Tibial artery (tissue), 4 donors: ENCODE data around the gene CALML3.

ENCODE experiments used
- DNase-seq, 2 donors: peaks; one replicate each; pipeline ENCODE4 v3.0.0-alpha.2; 2019
- H3K27ac ChIP-seq, 2 donors: fragments of 200-600 bp; sonication (generic) in 1 of 2; 1 replicate in 1 of 2; 2 replicates in 1 of 2; pipeline ENCODE4 v1.5.1; 2018 to 2019; ENCODE audit warnings: mild to moderate bottlenecking in 1 of 2
- H3K27me3 ChIP-seq, 2 donors: fragments of 200-600 bp; sonication (generic) in 1 of 2; one replicate each; pipeline versions ENCODE4 v1.5.1 to v1.6.0; 2016 to 2019
- H3K36me3 ChIP-seq, 3 donors: fragments of 200-600 bp; sonication (generic) in 2 of 3; one replicate each; pipeline ENCODE4 v1.5.1; 2016 to 2019; ENCODE audit warnings: mild to moderate bottlenecking in 2 of 3
- H3K4me1 ChIP-seq, 4 donors: fragments of 200-600 bp; sonication (generic) in 2 of 4; 1 replicate in 3 of 4; 2 replicates in 1 of 4; pipeline ENCODE4 v1.5.1; 2016 to 2019
- H3K4me3 ChIP-seq, 2 donors: fragments of 200-600 bp; sonication (generic) in 1 of 2; 1 replicate in 1 of 2; 2 replicates in 1 of 2; pipeline ENCODE4 v1.5.1; 2018 to 2019; ENCODE audit warnings: mild to moderate bottlenecking in 2 of 2
- H3K9me3 ChIP-seq, 3 donors: fragments of 200-600 bp; sonication (generic) in 1 of 3; one replicate each; pipeline ENCODE4 v1.5.1; 2016 to 2019
- intact Hi-C: fragments of 100-400 bp; cut with DNase I; formaldehyde crosslinking; loops from one replicate; pipeline ENCODE4 v1.15.0; 2023; ENCODE audit warnings: low total_unique reads
- TF ChIP-seq, protein P1 (sequence below), 2 experiments: fragments of 200-600 bp in 1 of 2; fragments of 450-650 bp in 1 of 2; IDR thresholded peaks; one replicate each; pipeline ENCODE4 v1.5.1; 2017 to 2019; ENCODE audit warnings: antibody characterized with exemption in 2 of 2, mild to moderate bottlenecking in 1 of 2, moderate library complexity in 1 of 2

Gene CALML3

DNA sequence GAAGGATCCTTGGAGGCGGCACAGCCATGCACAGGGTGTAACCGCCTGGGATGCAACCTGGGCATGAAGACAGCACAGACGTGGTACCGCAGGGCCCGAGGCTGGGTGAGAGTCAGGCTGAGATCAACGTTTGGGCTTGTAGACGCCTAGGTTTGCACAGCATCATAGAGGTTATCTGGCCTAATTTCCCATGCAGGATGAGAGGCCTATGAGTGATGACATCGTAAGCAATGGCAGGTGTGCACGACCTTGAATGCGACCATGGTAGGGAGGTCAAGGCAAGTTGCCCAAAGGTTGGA, 7.5 kb downstream of the CALML3 start:
- intact Hi-C loops: loop anchor here (5.0 kb wide), 1 partner anchor 85 kb away; no protein-coding TSS in a partner anchor

DNA sequence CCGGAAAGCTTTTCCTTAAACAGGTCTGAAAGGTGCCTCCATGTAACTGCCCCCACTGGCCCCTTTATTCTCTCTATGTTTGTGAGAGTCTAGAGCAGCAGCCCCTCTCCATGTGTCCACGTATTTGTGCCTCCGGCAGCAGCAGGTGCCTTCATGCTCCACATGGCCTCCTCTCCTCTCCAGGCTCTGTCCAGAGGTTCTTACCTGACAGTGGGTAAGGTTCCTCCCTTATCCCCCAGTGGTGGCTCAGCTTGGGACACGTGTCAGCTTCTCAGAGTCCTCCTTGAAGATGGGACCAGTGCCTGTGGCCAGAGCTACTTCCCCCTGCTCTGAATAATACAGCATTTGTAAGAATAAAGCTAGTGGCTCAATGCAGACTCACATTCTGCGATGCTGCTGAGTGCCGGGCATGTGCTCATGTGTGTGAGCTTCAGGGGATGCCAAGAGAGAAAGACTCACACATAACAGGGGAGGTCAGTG, 7.9 kb downstream of the CALML3 start:
- Histone ChIP-seq H3K4me1 (peaks cover 0 to 83% (median 53%) of the 10 kb centered on the region in 4 donors), H3K9me3 (no peaks in the 10 kb centered on the region), H3K4me3 (no peak overlapping the region), H3K27me3 (no peaks in the 10 kb centered on the region), H3K27ac (peak overlapping the region; percentile 73 to 78), H3K36me3 (no peaks in the 10 kb centered on the region)
- TF ChIP-seq, protein P1, sequence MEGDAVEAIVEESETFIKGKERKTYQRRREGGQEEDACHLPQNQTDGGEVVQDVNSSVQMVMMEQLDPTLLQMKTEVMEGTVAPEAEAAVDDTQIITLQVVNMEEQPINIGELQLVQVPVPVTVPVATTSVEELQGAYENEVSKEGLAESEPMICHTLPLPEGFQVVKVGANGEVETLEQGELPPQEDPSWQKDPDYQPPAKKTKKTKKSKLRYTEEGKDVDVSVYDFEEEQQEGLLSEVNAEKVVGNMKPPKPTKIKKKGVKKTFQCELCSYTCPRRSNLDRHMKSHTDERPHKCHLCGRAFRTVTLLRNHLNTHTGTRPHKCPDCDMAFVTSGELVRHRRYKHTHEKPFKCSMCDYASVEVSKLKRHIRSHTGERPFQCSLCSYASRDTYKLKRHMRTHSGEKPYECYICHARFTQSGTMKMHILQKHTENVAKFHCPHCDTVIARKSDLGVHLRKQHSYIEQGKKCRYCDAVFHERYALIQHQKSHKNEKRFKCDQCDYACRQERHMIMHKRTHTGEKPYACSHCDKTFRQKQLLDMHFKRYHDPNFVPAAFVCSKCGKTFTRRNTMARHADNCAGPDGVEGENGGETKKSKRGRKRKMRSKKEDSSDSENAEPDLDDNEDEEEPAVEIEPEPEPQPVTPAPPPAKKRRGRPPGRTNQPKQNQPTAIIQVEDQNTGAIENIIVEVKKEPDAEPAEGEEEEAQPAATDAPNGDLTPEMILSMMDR (IDR thresholded peaks at IDR 0.05): no peak
- DNase-seq: peak in 1 of 2 donors; percentile 53
- intact Hi-C loops: loop anchor here (5.0 kb wide), 1 partner anchor 85 kb away; no protein-coding TSS in a partner anchor

More for the DNA sequence above, 7.5 kb downstream of the CALML3 start:
- Histone ChIP-seq H3K4me3 (no peak overlapping the region), H3K4me1 (peaks cover 0 to 83% (median 55%) of the 10 kb centered on the region in 4 donors), H3K27me3 (no peaks in the 10 kb centered on the region), H3K36me3 (no peaks in the 10 kb centered on the region), H3K27ac (peak overlapping the region in 1 of 2 donors; percentile 69), H3K9me3 (no peaks in the 10 kb centered on the region)
- TF ChIP-seq, protein P1 (IDR thresholded peaks at IDR 0.05): no peak
- peak; percentile 10 to 60 for DNase-seq

DNA sequence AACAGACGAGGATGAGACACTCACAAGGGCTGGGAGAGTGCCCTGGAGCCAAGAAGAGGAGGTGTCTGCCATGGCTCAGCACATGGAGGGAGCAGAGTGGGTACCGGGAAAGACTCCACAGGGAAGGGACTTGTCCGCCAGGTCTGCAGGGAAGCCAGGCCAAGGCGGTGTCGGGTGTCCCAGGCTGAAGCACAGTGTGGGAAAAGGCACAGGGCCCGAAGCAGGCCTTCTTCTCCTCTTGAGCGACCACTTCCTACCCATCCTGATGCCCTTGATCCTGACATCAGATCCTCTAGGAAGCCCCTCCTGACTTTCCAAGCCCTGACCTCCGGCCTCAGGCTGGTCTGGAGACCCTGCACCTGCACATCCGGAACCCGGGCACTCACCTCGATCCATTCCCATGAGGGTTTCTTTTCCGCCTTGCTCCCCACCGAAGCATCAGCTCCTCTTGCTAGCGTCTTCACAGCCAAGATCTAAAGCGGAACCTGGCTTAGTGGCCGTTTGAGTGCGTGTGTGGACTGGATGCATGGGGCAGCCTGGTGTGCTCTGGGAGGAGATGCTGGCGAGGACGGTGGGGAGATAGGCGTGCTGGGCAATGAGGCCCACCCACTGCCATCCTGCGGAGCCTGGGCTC, 8.5 kb downstream of the CALML3 start:
- intact Hi-C loops: loop anchor here (5.0 kb wide), 1 partner anchor 86 kb away; no protein-coding TSS in a partner anchor
- DNase-seq: peak; percentile 25 to 65
- TF ChIP-seq, protein P1 (IDR thresholded peaks at IDR 0.05): no peak

DNA sequence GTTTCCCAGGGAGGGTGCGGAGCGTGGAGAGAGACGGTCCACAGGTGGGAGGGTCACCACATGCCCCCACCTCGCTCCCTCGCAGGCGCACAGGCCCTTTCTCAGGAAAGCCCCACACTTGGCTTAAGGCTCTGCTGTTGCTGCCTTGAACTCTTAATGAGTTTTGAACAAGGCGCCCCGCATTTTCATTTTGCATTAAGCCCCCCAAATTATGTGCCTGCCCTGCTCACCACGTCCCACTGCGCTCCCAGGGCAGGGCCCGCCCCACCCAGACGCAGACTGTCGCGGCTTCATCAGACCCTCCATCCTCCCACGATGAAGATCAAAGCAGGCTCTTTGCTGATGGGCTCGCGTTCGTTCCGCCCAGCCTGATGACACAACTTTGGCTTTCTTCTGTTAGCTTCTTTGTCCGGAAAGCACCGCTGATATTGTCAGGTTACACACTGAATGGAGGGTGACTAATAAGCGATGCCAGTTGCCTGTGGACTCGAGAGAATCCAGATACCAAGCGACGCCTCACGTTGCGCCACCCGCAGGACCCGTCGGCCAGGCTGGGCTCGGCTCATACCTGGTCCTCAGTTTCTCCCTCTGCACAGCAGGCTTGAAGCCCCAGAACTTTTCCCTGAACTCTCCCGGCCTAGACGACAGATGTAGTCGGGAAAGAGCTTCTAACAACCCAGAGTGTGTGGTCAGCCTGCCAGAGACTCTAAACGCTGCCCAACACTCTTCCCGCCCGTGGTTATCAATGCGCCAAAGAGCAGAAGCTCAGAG, 9.5 kb downstream of the CALML3 start:
- Histone ChIP-seq H3K9me3 (no peaks in the 10 kb centered on the region), H3K4me1 (peaks cover 0 to 85% (median 54%) of the 10 kb centered on the region in 4 donors), H3K27me3 (no peaks in the 10 kb centered on the region), H3K4me3 (no peak overlapping the region), H3K36me3 (no peaks in the 10 kb centered on the region), H3K27ac (peak overlapping the region; percentile 73 to 78)
- intact Hi-C loops: loop anchor here (5.0 kb wide), 1 partner anchor 87 kb away; no protein-coding TSS in a partner anchor
- TF ChIP-seq, protein P1 (IDR thresholded peaks at IDR 0.05): no peak
- peak; percentile 28 to 67 for DNase-seq

More for the DNA sequence above, 8.5 kb downstream of the CALML3 start:
- Histone ChIP-seq H3K27ac (peak overlapping the region; percentile 73 to 78), H3K36me3 (no peaks in the 10 kb centered on the region), H3K27me3 (no peaks in the 10 kb centered on the region), H3K9me3 (no peaks in the 10 kb centered on the region), H3K4me3 (no peak overlapping the region), H3K4me1 (peaks cover 0 to 83% (median 55%) of the 10 kb centered on the region in 4 donors)

DNA sequence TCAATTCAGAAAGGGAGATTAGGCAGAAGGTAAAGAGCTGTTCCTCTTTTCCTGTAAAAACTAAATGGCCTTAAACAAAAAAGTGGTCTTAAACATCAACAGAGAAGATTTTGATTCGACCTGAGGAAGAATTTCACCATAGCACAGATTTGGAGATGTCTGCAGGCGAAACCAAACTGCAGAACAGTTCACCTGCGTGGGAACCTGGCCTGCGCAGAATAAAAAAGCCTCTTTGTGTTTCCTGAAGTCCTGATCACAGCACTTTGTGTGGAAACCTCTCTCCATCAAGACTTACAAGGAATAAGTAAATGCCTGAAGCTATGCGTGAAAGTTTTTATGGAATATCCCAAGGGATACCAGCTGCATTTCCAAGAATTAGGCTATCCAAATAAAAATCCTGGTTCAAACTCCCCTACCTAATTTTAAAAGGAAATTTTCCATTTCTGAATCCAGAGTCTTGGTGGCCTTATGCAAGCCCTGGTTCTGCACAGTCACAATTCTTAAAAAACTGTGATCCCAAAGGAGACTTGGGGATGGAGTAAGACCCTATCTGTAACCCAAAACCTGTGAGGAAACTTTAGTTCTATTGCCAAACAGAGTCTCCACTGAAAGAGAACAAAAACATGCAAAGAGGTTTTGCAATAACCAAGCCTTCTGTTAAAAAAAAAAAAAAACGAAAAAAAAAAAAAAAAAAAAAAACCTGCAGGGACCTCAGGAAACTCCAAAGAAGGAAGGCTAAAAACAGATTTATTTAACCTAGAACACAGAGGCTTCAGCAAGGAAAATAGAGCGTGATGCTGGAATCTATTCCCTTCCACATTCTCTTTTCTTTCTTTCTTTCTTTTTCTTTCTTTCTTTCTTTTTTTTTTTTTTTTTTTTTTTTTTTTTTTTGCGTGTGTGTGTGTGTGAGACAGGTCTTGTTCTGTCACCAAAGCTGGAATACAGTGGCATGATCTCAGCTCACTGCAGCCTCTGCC, 10.4 kb downstream of the CALML3 start:
- Histone ChIP-seq H3K27ac (peak overlapping the region; percentile 73 to 78), H3K4me1 (peaks cover 0 to 76% (median 46%) of the 10 kb centered on the region in 4 donors), H3K36me3 (no peaks in the 10 kb centered on the region), H3K4me3 (no peak overlapping the region), H3K9me3 (no peaks in the 10 kb centered on the region), H3K27me3 (no peaks in the 10 kb centered on the region)
- peak; percentile 25 to 56 for DNase-seq
- intact Hi-C loops: loop anchor here (5.0 kb wide), 1 partner anchor 88 kb away; no protein-coding TSS in a partner anchor
- TF ChIP-seq, protein P1 (IDR thresholded peaks at IDR 0.05): no peak
